Bronchial epithelial cell (primary cell): ENCODE data around the gene KLHL15. TPM values are rescaled to one million over a fixed set of nuclear protein-coding genes. Genes with fewer than 3 reads are reported as not detected.

Source experiments
- DNase-seq: peaks from one replicate; pipeline ENCODE4 v3.0.0-alpha.2; 2010; ENCODE audit warnings: low read depth
- FAIRE-seq: peaks from 2 replicates; lab custom pipeline; 2011; peaks lifted over from hg19 to GRCh38; lab: Jason Lieb, UNC
- H3K27me3 ChIP-seq: 2 replicates; pipeline ENCODE4 v1.5.1; 2011; ENCODE audit warnings: low read length; ENCODE audit not compliant: control insufficient read depth, insufficient read depth
- H3K36me3 ChIP-seq: 2 replicates; pipeline ENCODE4 v1.5.1; 2011; ENCODE audit warnings: low read length; ENCODE audit not compliant: control insufficient read depth, insufficient read depth
- H3K4me3 ChIP-seq: 2 replicates; pipeline ENCODE4 v1.5.1; 2011; ENCODE audit warnings: mild to moderate bottlenecking, low read depth, low read length, control low read depth
- total RNA-seq: library from RNA; depleted of rRNA; stranded (reverse); fragments of >200 nt; gene quantifications from 2 replicates; pipeline ENCODE4 v1.2.1, GENCODE V29; 2014
- TF ChIP-seq, protein P1 (sequence below): IDR thresholded peaks from 2 replicates; pipeline ENCODE4 v1.5.1; 2011; ENCODE audit warnings: mild to moderate bottlenecking, moderate library complexity, low read length, control low read depth, inconsistent platforms; ENCODE audit not compliant: insufficient read depth, severe bottlenecking

The KLHL15 gene
- total RNA-seq, 1 donor from 2014 or later, result 6.1 TPM

DNA sequence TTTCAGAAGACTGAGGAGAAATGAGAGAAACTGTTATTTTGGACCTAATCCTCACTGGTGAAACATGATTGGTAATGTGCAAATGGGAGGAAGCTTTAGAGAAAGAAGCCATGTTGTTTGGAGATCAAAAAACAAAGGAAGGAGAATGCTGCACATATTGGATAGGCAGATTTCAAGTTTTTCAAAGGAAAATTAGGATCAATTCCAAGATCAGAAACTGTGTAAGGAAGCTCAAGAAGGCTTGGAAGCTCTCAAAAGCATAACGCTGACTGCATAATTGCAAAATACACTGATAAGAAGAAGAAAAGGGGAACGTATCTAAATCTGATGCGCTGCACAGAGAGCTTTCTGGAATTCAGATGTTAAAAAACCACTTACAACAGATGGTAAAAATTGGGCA lies 34.6 kb downstream of the KLHL15 start:
- H3K27me3 ChIP-seq, result no peaks in the 10 kb centered on the region
- H3K4me3 ChIP-seq, result no peak overlapping the region
- FAIRE-seq (no peak), DNase-seq (no peak)
- TF ChIP-seq, protein P1, sequence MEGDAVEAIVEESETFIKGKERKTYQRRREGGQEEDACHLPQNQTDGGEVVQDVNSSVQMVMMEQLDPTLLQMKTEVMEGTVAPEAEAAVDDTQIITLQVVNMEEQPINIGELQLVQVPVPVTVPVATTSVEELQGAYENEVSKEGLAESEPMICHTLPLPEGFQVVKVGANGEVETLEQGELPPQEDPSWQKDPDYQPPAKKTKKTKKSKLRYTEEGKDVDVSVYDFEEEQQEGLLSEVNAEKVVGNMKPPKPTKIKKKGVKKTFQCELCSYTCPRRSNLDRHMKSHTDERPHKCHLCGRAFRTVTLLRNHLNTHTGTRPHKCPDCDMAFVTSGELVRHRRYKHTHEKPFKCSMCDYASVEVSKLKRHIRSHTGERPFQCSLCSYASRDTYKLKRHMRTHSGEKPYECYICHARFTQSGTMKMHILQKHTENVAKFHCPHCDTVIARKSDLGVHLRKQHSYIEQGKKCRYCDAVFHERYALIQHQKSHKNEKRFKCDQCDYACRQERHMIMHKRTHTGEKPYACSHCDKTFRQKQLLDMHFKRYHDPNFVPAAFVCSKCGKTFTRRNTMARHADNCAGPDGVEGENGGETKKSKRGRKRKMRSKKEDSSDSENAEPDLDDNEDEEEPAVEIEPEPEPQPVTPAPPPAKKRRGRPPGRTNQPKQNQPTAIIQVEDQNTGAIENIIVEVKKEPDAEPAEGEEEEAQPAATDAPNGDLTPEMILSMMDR, result no peak
- no peaks in the 10 kb centered on the region for H3K36me3 ChIP-seq

DNA sequence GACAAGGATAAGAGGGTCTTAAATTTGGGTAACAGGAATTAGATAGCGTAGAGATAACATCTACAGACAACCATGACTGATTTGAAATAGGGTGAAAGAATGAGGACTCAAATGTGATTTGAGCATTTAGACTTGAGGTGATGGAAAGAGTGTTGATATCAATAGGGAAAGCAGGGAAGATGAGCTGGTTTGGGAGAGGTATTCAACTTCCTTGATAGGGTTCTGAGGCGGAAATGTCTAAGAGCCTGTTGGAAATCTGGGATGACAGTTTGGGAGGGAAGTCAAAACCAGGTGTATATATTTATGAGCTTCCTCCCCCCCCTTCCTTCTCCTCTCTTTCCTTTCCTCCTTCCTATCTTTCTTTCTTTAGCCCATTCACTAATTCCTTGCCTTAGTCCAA lies 36.5 kb downstream of the KLHL15 start:
- DNase-seq (no peak), FAIRE-seq (no peak)
- Histone ChIP-seq H3K4me3 (no peak overlapping the region), H3K36me3 (no peaks in the 10 kb centered on the region), H3K27me3 (no peaks in the 10 kb centered on the region)
- TF ChIP-seq, protein P1, result no peak

DNA sequence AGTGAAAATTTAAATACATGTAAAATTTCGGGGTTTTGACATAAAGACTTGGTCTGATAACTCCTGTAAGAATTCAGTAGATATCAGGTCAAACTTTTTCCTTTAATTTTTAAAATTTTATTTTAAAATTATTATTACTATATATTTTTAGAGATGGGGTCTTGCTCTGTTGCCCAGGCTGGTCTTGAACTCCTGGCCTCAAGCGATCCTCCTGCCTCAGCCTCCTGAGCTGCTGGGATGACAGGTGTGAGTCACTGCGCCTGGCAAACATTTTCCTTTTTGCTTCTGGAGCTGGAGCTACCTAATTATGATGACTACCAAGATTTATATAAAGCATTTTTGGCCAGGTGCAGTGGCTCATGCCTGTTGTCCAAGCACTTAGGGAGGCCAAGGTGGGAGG lies 37.3 kb downstream of the KLHL15 start:
- Histone ChIP-seq H3K36me3 (no peaks in the 10 kb centered on the region), H3K27me3 (no peaks in the 10 kb centered on the region), H3K4me3 (no peak overlapping the region)
- TF ChIP-seq, protein P1, result no peak
- DNase-seq, result no peak
- FAIRE-seq, result no peak

DNA sequence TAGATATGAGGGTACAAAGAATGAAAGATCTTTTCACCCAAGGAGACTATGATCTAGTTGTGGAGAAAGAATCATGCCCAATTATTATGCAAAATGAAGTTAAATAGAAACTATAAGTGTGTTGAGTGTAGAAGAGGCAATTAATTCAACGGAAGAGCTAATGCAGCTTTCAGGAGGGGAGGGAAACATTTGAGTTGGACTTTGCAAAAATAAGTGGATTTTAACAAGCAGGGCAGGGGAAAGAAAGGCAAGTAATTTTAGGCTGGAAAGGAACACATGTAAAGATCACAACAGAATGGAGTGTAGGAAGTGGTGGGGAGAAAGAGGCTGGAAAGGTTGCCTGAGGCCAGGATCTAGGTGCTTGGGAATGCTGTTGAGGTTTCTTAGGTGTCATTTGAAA lies 44.1 kb downstream of the KLHL15 start:
- H3K4me3 ChIP-seq, result no peak overlapping the region
- H3K27me3 ChIP-seq, result no peaks in the 10 kb centered on the region
- DNase-seq (no peak), FAIRE-seq (no peak)
- TF ChIP-seq, protein P1, result no peak
- H3K36me3 ChIP-seq, result no peaks in the 10 kb centered on the region

DNA sequence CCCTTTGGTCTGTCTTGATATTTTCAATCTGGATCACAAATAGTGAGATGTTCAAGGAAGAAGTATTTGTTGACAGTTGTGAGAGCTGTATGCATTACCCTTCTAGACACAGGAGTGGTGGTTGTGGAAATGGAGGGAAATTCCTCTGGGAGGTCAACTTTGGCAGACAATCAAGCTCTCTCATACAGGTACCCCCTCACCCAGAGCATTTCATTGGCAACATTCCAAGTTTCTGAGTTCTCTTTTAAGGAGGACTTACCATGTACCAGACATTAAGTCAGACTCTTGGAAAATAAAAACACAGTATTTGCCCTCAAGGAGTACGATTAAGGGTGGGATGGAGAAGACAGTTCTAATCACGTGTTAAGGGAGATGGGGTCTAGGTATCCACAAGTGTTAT lies 45.3 kb downstream of the KLHL15 start:
- H3K4me3 ChIP-seq, result no peak overlapping the region
- H3K27me3 ChIP-seq, result no peaks in the 10 kb centered on the region
- DNase-seq, result no peak
- no peaks in the 10 kb centered on the region for H3K36me3 ChIP-seq
- peak; percentile 28 for FAIRE-seq
- TF ChIP-seq, protein P1, result no peak

DNA sequence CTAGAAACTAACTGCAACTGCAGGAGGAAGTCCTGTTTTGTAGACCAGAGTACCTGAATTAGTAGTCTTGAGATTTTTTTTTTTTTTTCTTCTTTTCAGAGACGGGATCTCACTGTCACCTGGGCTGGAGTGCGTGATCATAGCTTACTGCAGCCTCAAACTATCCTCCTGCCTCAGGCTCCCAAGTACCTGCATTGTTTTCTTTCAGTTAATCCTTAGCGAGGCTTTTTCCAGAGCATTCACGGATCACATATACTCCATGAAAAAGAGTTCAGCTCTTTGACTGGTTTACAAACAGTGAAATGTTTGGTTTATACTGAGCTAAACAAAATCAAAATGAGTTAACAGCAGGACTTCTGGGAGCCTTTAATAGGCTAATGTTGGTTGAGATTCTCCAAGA lies 45.8 kb downstream of the KLHL15 start:
- no peaks in the 10 kb centered on the region for H3K36me3 ChIP-seq
- no peak overlapping the region for H3K4me3 ChIP-seq
- TF ChIP-seq, protein P1, result no peak
- no peak for FAIRE-seq
- DNase-seq, result no peak
- H3K27me3 ChIP-seq, result no peaks in the 10 kb centered on the region
